NT2/D1 (cell line): ENCODE measurements around the gene THSD7A.

Experiments
- SUZ12 ChIP-seq: IDR thresholded peaks from 2 replicates; pipeline ENCODE4 v1.6.1; 2011; ENCODE audit not compliant: insufficient read length, insufficient read depth; ENCODE audit errors: extremely low read depth
- YY1 ChIP-seq: IDR thresholded peaks from 2 replicates; pipeline ENCODE4 v1.6.1; 2011; ENCODE audit not compliant: insufficient read length, insufficient read depth

GRCh38 chr7:11466517-11467105 lies 365.4 kb downstream of the THSD7A start:
- TF ChIP-seq YY1 (no peak), SUZ12 (no peak)
